Activated CD4-positive, alpha-beta T cell treated with anti-CD3 and anti-CD28 coated beads, Interleukin-2, amount 50 U/mL, for 1 hour (primary cell): ENCODE measurements around the gene SAFB2.

Experiments
- DNase-seq: peaks from one replicate; pipeline ENCODE4 v3.0.0-alpha.2; 2020

SAFB2 gene

DNA sequence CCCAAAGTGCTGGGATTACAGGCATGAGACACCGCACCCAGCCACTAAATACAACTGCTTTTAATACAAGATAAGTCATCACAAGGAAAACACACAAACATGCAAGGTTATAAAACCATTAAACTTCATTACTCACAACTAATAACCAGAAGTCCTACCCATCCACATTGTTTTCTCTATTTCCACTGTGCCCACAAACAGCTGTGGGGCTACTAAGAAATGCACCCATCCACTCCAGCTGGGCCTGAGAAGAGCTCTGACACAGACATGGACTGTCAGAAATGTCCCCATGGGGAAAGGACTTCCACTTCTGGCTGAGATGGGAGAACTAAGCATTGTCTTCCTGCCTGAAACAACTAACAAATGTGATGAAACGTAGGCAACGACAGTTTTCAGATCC lies 17.2 kb downstream of the SAFB2 start:
- DNase-seq, result no peak

DNA sequence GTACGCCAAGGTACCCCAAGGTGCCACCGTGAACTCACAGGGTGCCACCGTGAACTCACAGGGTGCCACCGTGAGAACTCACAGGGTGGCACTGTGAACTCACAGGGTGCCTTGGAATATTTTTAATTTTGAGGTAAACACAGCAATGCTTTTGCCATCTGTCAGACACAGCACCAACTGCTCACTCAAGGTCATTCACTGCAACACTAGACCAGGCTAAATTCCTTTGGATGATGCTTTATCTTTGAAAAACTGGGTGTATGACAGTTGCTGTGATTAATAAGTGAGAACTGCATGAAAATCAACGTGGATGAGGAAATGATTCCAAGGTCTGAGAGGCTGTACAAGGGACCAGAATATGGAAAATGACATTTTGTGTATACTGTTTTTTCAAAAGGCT lies 18.9 kb downstream of the SAFB2 start:
- DNase-seq, result no peak

DNA sequence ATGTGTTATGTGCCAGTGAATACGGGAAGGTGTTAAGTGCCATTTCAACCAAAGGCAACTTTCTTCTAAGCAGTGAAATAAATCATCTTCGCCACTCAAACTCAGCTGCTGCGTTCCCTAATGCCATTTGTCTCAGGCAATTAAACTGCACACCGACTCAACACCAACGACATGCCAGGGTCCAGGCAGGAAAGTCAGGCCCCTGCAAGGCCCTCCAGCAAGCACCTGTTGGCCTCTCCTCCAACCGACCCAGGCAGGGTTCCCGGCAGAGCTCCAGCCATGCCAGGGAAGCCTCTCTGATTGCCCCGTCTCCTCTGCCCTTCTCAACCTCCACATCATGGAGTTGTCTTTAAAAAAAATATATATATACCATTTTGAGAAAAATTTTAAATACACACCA lies 21.8 kb downstream of the SAFB2 start:
- DNase-seq, result no peak

DNA sequence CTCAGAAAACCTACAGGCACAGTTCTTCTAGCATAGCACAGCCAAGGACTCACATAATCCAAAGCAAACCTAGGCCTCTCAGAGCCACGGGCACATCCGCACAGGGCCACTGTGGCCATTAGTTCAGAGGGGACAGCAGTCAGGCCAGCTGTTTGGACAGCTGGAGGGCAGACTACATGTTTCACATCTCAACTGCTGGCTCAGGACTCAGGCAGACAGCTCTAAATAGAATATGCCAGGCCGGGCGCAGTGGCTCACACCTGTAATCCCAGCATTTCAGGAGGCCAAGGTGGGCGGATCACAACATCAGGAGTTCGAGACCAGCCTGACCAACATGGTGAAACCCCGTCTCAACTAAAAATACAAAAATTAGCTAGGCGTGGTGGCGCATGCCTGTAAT lies 26.8 kb downstream of the SAFB2 start:
- no peak for DNase-seq

DNA sequence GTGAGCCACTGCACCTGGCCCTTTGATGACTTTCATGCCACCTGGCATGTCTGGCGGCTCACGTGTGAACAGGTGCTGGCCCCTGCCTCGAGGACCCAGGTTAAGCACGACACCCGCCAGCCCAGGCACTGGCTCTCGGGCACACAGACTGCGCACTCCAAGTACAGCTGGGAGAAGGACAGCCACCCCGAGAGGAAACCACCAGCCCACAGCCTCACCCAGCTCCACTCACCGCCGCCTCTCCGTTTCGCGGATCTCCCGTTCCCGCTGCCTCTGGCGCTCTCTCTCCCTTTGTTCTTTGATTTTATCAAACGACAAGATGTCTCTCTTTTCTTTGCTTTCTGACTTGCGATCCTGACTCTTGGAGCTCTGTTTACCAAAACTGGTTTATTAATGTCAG lies 27.4 kb downstream of the SAFB2 start:
- DNase-seq, result no peak

DNA sequence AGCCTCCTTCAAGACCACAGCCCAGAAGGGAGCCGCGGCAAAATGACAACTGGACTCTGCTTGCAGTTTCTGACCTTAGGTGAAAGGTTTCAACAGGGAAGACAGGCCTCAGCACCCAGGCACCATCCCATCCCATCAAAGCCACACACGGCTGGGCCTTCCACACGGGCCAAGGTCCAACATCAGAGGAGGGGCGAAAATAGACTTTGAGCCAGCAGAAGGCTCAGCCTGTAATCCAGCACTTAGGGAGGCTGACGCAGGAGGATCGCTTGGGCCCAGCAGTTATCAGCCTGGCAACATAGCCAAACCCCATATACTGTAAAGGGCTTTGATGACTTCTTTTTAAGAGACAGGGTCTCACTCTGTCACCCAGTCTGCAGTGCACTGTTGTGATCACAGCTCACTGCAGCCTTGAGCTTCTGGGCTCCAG lies 28.0 kb downstream of the SAFB2 start:
- no peak for DNase-seq

DNA sequence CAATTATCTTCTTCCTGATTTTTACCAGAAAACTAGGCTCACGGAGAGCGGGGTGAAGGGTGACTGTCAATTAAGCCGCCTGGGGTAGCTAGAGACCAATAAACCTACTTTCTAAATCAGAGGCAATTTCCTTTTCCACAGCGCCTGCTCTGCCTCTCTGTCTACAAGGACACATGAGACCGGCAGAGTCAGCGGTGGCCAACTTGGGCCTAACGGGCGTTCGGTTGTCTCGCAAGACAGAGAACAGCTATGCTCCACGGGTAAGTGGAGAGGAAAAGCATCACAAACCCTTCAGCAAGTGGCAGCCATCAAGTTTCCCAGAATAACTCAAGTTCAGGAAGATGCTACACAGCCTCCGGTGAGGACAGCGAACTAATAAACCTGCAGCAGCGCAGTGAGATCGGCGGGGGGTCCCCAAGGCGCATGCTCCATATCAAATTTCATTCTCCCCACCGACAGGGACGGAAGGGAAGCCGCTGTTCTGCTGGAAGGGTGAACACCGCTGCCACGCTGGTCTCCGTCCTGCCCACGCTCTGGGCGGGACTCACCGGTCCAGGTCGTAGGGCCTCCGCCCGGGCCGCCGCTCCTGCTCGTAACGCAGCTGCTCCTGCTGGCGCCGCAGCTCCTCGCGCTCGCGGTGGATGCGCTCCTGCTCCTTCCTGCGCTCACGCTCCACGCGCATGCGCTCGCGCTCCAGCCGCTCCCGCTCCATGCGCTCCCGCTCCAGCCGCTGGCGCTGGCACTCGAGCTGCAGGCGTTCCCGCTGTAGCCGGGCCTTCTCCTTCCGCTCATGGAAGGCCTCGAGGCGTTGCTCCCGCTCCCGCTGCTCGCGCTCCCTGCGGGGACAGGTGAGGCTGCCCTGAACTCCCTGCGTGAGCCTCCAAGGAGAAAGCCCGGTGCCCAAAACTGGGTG lies 29.0 kb downstream of the SAFB2 start:
- no peak for DNase-seq

DNA sequence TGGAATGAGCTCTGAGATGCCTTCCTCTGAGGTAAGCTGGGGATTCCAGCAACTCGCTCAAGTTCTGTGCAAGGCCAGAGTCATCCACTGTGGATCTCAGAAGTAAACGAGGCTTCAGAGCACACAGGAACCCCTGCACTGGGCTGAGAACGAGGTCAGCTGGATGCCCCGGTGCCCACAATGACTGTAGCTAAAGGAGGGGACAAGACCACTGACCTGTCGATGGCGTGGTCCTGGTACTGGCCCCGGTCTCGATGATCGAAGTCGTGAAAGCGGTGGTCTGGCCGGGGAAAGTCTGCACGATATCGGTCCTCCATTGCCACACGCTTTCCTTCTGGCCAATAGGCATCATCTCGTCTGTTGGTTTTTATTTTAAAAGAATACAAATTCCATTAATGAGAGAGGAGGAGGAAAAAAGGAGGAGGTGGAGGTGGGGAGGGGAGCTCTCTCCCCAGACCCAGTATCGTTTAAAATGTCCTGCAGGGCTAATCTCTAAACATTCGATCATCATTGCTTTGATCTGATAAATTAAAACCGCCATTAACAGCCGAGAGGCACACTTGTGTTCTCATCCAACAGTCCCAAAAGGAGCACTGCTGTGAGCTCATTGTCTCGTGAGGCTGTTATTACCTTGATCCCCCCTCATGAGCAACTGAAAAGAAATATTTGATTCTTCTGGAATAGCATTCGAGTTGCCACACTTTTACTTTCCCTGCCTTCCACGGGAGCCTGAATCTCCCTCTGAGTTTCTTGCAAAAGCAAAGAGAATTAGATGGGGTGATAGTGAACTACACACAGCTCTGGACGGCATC lies 29.8 kb downstream of the SAFB2 start:
- DNase-seq, result no peak

DNA sequence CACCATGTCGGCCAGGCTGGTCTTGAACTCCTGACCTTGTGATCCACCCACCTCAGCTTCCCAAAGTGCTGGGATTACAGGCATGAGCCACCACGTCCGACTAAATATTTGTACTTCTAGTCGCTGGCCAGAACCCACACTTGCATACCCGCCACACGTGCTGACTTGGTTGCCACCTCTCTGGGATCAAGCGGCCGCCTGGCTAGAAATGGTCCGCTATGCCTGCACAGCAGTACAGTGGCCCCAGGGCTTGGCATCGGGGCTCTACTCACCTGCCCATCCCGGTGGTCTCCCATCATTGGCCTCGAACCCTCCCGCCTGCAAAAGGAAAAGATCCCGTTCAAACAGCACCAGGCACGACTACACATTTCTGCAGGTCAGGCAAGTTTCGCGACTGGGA lies 31.1 kb downstream of the SAFB2 start:
- DNase-seq, result no peak

DNA sequence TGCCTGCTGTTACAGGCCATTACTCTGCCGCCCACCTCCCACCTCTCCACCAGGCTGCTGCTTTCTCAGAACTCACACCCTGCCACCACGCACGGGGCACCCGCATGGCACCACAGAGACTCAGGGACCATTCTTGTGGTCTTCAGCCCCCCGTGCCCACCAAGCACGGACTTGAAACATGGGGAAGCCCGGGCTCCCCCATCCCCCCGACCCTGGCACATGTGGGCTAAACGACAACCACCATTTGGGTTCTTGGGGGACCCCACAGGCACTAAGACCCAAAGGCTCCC lies 31.8 kb downstream of the SAFB2 start:
- DNase-seq, result no peak

DNA sequence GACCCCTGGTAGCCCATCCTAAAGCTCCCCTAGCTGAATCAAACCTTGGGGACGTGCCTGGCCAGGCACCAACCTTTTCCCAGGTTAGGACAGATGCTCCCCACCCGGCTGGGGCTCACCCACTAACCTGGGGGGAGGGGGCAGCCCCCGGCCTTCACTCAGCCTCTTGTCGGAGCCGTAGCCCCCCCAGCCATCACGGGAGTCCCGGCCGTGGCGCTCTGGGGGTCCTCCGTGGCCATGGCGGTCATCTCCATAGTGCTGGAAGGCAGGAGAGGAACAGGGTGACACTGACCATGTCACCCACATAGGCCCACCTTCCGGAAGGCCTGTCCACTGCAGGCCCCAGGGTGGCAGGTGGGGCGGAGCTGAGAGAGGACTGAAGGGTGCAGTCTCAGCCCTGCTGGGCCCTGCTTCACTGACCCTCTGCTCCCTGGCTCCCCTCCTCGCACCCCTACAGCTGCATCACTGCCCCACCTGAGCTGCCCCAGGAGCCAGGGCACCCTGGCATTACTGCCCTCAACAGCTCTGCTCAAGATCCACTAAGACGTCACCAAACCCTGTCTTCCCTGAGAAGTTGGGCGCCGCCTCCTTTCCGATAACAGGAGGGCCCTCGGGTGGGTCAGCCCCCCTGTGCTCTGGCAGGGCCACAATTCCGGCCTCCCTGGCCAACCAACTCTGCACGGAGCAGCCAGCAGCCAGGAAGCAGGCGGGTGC lies 32.3 kb downstream of the SAFB2 start:
- no peak for DNase-seq

DNA sequence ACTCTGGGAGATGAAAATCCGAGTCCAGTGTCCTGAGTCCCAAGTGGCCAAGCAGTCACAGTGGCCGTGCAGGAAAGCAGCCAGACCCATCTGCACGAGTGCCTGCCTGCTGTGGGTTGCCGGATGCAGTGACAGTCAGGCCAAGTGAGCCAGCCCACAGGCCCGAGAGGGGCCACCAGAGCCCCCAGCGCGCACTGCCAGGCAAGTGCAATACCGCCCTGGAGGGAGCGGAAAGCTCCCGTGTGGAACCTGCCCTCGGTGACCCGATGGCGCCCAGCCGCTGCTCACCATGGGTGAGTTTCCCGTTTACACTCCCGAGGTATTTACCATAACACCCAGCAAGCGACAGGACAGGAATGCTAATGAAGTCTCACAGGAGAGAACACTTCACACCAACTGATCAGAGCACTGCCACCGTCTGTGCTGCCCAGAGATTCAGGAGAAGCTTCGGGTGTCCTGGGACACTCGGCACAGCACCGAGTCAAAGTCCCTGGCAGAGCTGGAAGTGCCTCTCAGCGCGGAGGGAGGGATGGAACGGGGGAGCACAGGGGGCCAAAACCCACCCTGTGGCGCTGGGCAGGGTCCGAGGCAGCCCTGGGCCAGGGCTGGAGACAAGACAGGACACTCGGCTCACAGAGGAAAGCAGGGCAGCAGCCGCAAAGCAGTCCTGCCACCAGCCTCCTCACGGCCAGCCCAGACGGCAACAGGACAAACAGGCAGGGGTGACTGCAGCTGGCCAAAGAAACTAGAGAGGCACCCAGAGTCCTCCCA lies 33.5 kb downstream of the SAFB2 start:
- no peak for DNase-seq

DNA sequence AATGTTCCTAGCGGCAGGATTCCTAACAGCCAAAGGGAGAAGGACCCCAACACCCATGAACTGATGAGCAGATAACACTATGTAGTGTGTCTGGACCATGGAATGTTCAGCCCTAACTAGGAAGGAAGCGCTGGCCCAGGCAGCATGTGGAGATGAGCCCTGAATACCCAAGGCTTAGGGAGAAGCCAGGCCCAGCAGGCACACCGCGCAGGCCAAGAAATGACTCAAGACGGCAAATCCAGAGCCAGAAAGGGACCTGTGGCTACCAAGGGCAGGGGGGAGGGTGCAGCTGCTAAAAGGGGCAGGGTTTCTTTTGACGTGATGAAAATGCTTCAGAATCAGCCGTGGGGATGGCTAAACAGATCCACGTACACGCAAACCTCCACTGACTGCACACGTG lies 34.1 kb downstream of the SAFB2 start:
- DNase-seq, result no peak

DNA sequence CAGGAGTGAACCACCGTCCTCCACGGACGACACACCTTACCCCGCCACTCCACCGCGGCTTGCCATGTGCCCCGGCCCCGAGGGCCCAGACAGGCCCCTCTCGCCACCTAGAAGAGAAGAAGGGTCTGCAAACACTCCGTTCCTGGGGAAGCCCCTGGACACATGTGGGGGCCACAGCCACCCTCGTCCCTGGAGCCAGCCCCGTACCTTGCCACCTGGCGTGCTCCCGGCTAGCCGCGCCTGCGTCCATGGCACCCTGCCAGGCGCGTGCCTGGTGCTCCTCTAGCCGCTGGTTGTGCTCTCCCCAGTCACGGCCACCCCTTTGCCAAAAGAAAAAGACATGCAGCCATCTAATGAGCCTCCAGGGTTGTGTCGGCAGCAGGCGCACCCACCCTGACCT lies 34.9 kb downstream of the SAFB2 start:
- DNase-seq, result no peak

DNA sequence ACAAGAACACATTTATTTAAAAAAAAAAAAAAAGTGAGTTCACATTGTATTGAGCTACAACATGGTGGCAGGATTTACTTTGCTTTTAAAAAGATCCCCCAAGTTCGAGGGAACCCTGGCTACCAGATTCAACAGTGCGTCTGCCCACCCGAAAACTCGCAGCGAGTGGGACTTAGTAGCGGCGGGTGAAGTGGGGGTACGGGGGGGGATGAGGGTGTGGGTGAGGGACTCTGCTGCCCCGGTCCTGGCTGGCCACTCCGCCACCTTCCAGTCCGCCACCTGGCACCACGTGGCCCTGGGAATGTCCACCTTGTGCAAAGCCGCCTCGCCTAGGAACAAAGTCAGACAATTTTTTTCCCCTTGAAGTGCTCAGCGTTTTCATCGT lies 35.5 kb downstream of the SAFB2 start:
- DNase-seq, result no peak

DNA sequence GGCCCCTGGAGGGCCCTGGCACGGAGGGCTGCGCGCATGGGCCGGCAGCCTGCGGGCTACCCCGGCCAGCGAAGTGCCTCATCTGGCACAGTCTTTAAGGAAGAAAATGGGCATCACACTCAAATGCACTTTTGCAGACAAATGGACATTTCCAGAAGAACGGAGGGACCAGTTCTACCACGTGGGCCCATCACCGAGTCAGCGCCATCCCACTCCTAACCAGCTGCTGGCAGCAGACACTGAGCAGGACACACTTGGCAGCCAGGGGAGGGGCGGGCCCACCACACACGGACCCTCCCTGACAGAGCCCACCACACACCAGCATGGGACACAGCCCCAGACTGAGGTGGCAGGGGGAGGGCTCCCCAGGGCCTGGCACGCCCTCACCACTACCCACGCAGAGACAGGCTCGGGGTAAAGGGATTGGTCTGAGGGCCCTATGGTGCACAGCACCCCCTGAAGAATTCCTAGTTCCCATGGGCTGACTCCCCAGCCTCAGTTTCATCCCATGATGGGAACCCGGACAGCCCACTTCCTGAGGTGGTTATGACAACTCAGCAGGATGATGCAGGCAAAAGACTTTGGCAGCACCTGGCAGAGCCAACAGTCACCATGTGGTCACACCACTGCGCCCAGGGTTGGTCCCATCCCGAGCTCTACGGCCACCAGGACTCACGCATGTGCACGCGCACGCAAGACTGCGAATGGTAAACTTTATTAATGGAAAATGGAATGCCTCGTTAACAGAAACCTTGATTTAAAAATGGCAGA lies 36.1 kb downstream of the SAFB2 start:
- no peak for DNase-seq

DNA sequence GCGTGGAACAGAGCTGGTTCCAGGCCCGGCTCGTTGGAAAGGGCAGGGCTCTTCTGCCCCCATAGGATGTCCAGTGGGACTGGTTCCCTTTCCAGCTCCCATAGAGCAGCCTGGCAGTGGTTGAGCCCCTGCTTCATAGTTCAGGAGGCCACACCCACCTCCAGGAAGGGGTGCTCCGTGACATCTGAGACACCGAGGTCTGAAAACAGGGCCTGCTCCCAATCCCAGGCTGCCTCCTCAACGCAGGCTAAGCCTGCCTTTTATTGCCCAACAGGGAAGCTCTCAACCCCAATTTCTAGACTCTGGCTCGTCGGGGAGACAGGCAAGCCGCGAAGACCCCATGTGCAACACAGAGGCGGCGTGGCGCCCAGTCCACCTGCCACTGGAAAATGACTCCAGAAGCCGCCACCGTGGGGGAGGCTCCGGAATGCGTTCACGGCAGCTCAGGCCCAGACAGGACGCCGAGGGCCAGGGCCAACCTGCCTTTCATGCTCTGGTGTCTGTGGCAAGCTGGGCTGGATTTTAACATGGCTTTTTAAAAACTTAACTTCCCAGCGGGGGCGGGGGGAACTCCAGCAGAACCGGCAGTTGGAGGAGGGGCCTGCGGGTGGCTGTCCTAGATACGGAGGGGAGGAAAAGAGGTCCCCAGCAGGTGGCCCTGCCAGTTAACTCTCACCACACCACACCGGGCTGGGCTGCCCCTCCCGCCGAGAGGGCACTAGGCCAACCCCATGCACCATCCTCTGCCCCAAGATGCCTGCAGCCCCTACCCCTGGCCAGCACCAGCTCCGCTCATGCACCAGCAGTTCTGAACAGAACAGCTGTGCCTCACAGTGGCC lies 36.9 kb downstream of the SAFB2 start:
- DNase-seq, result peak; percentile 34

DNA sequence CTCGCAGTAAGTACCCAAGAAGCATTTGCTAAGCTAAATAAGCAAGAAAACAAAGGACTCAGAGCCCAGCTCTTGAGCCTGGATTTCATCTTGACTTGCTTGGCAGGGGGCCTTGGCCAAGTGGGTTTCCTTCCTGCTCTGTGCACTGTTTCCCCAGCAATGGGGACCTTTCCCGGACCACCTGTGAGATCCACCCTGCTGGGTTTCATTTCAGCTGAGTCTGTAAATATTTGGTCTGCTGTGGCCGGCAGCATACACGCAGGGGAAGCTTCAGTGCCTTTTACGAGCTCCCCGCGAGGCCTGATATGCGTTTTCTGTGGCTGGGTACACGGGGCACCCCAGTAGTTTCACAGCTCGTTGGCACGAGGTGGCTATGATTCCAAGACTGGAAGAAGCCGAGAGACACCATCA lies 42.4 kb downstream of the SAFB2 start:
- DNase-seq, result no peak

DNA sequence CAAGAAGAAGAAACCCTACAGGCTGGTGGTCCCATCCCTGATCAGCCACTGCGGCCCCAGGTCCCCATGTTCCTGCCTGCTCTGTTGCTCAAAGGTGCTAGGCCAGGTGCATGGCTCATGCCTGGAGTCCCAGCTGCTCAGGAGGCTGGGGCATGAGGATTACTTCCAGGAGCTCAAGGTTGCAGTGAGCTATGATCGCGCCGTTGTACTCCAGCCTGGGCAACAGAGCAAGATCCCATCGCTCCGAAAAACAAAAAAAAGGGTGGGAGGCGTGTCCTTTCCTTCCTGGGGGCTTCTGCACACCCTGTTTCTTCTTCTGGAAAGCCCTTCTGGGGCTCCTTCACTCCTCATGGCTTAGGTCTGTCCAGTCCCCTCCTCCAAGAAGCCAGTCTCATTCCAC lies 42.9 kb downstream of the SAFB2 start:
- DNase-seq, result no peak

DNA sequence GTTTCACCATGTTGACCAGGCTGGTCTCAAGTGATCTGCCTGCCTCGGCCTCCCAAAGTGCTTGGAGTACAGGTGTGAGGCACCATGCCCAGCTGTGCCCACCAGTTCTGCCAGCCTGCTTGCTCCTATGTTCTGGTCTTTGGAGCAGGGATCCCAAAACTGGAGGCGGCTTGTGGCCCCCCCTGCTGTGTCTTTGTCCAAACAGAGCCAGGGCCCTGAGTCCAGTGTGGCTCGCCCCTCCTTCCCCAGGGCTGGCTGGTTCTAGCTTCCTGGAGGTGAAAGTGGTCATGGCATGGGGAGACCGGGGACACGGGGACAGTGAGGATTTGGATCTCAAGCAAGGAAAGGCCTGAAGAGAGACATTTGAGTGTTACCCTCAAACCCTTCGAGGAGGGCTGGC lies 43.3 kb downstream of the SAFB2 start:
- no peak for DNase-seq
